CD4-positive, alpha-beta T cell treated with Interleukin-12 subunit alpha and Interleukin-12 subunit beta, for 1 hour (primary cell): ENCODE data around the gene TCF25.
"Not testable (repeated sequence)": the region's sequence is repeated elsewhere in the genome, so short reads cannot be mapped to it uniquely, and the experiment has no call there.

Experiments used
- DNase-seq: peaks from one replicate; pipeline ENCODE4 v3.0.0-alpha.2; 2020

Gene TCF25

GRCh38 chr16:89921702-89922476 lies 48.5 kb downstream of the TCF25 start:
- DNase-seq: no peak

GRCh38 chr16:89922477-89922883 lies 49.1 kb downstream of the TCF25 start:
- no peak for DNase-seq

DNA sequence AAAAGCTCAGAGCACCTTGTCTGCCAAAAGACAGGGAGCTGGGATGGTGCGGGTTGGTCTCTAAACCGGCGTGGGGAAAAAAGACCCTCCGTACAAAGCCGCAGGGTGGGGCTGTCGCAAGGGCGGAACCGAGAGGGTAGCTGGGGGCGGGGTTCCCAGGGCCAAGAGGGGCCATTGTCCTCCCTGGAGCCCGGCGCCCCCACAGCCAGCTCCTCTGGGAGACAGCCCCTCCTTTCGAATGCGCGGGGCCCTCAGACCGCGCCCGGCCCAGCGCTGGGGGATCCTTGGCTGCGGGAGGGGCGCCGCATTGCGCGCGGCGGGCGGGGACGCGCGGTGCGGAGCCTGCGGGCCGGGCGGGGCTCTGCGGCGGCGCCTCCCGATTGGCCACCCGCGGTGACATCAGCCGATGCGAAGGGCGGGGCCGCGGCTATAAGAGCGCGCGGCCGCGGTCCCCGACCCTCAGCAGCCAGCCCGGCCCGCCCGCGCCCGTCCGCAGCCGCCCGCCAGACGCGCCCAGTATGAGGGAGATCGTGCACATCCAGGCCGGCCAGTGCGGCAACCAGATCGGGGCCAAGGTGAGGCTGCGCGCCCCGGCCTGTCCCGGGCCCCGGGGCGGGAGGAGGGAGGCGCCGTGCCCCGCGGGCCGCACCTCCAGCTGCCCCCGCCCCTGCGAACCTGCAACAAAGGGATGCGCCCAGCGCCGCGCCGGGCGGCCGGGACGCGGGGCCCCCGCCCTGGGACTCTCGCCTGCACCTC lies 49.7 kb downstream of the TCF25 start, which contains the start of gene TUBB3:
Gene TUBB3, plus strand, starts transcription at position 459 of the 756 bp plus-strand sequence. Its CDS starts 60 bp downstream, at position 519.
- peak; percentile 40 for DNase-seq

DNA sequence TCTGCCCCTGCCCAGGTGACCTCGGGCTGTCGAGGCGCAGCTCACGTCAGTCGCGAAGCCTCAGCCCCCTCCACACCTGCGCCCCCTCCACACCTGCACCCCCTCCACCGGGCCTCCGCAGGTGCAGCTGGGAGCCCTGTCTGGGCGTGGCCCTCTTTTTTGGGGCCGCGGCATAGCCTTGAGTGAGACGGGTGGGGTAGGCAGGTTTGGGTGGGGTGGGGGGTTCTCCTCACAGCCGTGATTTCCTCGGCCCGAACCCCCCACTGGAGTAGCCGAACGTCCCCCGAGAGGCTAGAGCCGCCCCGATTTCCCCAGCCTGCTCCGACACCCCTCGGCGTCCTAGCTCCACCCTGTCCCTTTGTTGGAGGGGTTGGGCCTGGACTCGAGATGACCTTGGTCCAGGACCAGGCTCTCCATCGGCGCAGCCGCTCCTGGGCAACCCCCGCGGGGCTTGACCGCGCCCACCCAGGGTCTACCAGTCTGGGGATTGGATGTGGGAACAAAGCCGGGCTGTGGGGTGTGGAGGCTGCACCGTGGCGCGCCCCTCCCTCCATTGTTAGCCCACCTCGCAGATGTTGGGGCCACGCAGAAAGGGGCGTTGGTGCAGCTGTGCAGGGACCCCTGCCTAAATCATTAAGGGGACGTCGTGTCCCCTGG lies 50.4 kb downstream of the TCF25 start:
- DNase-seq: no peak

DNA sequence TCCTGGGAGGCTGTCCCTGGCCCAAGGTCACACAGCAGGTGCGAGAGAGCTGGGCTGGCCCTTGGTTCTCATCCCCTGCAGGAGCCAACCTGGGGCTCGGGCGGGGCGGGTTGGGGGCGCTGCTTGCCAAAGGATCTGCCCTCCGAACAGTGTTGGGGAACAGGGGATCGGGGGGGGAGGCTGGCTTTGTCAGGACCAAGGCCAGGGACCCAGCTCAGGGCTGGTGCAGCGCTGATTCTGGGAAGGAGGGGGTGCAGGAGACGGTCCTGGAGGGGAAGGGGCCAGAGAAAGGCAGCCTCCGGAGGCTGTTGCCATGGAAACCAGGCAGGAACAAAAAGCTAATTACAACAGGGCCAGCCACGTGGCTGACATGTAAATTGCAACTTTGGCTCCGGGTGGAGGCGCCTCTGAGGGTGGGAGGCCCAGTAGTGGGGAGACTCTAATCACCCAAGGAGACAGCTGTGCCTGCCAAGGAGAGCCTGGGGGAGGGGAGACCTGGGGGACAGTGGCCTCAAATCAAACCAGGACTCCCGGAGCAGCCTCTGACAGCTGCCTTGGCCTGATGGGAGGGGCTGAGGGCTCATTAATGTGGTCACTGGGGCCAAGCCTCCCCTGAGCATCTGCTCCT lies 51.0 kb downstream of the TCF25 start:
- peak; percentile 42 for DNase-seq

DNA sequence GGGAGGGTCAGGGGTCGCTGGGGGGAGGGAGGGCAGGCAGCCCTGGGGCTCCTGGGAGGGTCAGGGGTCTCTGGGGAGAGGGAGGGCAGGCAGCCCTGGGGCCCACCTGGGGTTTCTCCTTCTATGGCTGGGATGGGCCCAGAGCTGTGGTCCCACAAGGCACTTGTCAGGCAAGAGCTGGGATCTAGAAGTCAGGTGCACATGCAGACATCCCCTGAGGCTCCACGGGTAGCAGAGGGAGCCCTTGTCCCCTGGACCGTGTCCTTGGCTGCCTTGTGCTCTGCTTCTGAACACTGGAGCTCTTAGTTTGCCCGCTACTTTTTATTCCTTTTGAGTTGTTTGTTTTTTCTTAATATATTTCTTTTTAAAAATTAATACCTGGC lies 51.5 kb downstream of the TCF25 start:
- DNase-seq: no peak

- no peak for DNase-seq
Measured at GRCh38 chr16:89925596-89926079, 52.2 kb downstream of the TCF25 start.

DNA sequence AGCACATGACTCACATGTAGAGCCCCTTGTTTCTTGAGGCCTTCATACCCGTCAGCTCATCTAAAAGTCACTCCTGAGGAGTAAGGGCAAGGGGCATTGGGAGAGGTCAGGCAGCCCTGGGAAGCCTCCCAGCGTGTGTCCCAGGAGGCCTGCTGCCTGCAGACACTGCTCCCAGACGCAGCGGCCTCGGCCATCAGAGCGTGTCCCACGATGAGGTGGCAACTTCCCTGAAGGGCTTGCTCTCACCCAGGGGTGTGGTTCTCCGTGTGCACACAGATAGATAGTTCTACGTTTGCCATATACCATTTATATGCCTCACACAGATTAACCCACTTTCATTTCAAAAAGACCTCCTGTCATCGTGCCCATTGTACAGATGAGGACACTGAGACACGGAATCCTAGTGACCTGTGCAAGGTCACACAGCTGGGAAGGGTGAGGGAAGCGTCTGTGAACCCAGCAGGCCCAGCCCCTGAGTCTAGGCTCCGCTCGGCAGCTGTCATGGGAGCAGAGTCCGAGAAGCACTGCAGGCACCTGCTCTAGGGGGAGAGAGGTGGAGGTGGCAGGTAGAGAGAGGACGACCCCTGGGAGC lies 58.0 kb downstream of the TCF25 start:
- DNase-seq: no peak

DNA sequence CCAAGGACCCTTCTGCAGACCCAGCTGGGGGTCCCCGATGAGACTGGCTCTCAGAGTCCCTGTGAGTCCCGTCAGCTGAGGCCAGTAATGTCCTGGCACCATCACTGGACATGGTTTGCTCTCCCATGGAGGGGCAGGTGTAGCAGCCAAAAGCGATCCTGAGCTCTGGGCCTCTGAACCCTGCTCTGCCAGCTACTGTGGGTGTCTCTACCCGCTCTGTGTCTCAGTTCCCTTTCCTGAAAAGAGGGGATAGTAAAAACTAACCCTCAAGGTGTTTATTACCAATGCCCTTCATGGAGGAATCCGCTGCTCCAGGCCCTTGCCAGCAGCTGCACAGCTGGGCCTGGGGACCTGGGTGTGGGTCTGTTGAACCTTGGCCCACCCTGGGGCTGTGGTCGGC lies 58.6 kb downstream of the TCF25 start:
- no peak for DNase-seq

- not testable (repeated sequence) for DNase-seq
Measured at GRCh38 chr16:89934019-89934418, 60.6 kb downstream of the TCF25 start.

DNA sequence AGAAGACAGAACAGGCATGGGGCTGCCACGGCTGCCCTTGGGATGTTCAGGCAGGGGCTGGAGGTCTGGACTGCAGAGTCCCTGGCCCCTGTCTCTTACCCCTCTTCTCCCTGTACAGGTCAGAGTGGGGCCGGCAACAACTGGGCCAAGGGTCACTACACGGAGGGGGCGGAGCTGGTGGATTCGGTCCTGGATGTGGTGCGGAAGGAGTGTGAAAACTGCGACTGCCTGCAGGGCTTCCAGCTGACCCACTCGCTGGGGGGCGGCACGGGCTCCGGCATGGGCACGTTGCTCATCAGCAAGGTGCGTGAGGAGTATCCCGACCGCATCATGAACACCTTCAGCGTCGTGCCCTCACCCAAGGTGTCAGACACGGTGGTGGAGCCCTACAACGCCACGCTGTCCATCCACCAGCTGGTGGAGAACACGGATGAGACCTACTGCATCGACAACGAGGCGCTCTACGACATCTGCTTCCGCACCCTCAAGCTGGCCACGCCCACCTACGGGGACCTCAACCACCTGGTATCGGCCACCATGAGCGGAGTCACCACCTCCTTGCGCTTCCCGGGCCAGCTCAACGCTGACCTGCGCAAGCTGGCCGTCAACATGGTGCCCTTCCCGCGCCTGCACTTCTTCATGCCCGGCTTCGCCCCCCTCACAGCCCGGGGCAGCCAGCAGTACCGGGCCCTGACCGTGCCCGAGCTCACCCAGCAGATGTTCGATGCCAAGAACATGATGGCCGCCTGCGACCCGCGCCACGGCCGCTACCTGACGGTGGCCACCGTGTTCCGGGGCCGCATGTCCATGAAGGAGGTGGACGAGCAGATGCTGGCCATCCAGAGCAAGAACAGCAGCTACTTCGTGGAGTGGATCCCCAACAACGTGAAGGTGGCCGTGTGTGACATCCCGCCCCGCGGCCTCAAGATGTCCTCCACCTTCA lies 61.5 kb downstream of the TCF25 start:
- DNase-seq: no peak

- not testable (repeated sequence) for DNase-seq
Measured at GRCh38 chr16:89935620-89936019, 62.2 kb downstream of the TCF25 start.

- no peak for DNase-seq
Measured at GRCh38 chr16:89936034-89936433, 62.6 kb downstream of the TCF25 start.

- DNase-seq: no peak
Measured at GRCh38 chr16:89936508-89936907, 63.1 kb downstream of the TCF25 start.

- no peak for DNase-seq
Measured at GRCh38 chr16:89936981-89937380, 63.6 kb downstream of the TCF25 start.

DNA sequence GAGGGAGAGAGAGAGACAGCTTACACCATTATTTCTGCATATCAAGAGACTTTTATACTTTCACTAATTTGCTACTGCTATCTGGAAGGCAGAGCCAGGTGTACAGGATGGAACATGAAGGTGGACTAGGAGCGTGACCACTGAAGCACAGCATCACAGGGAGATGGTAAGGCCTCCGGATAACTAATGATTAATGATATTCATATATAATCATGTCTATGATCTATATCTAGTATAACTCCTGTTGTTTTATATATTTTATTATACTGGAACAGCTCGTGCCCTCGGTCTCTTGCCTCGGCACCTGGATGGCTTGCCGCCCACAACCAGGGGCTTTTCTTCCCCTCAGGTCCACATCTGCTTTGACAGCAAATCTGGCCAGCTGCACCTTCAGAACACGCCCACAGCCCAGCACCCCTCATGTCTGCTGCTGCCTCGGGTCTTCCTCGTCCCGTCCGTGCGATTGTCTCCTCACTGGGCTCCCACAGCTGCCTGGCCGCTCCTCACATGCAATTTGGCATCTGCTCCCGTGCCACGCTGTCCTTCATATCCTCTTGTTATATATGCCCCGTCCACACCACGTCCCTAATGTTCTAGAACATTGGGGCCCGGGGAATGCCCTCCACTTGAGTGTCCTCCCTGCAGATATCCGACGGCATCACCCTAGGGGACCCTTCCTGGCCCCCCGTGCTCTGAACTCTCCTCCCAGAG lies 64.9 kb downstream of the TCF25 start:
- DNase-seq: no peak

DNA sequence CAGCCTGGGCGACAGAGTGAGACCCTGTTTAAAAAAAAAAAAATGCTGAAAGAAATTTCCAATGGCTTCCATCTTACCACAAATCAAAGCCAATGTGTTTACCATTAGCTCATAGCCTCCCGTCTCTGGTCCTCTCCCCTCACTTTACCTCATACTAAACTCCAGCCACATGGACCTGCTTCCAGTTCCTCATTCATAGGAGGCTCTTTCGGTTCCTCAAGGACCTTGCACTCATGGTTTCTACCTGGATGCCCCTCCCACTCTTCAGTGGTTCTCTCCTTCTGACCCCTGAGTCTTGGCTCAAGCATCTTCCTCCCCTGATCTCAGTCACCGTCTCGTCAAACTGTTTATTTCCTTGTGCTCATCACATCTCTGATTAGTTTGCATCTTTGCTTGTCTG lies 71.4 kb downstream of the TCF25 start:
- DNase-seq: no peak

DNA sequence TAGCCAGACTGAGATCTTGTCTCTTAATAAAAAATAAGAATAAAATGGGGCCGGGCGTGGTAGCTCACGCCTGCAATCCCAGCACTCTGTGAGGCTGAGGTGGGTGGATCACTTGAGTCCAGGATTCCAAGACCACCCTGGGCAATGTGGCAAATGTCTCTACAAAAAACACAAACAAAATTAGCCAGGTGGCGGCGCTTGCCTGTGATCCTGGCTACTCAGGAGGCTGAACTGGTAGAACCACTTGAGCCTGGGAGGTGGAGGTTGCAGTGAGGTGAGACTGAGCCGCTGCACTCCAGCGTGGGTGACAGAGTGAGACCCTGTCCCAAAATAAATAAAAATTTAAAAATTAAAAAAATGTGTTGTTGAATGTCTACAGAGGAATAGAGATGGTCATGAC lies 72.3 kb downstream of the TCF25 start:
- DNase-seq: no peak

DNA sequence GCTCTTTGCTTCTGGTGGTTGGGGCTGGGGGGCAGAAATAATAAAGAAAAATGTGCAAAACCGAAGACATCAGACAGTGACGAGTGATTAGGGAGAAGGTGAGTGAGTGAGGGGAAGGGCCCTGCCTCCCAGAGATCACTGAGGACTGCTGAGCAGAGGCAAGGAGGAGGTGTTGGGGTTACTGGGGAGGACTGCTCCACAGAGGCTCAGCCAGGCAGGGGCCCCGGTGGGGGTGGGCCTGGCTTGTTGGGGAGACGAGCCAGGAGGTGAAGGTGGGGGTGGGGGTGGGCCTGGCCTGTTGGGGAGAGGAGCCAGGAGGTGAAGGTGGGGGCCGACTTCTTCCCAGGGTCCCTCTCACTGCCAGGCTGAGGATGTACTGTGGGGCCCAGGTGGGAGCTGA lies 73.1 kb downstream of the TCF25 start:
- no peak for DNase-seq

DNA sequence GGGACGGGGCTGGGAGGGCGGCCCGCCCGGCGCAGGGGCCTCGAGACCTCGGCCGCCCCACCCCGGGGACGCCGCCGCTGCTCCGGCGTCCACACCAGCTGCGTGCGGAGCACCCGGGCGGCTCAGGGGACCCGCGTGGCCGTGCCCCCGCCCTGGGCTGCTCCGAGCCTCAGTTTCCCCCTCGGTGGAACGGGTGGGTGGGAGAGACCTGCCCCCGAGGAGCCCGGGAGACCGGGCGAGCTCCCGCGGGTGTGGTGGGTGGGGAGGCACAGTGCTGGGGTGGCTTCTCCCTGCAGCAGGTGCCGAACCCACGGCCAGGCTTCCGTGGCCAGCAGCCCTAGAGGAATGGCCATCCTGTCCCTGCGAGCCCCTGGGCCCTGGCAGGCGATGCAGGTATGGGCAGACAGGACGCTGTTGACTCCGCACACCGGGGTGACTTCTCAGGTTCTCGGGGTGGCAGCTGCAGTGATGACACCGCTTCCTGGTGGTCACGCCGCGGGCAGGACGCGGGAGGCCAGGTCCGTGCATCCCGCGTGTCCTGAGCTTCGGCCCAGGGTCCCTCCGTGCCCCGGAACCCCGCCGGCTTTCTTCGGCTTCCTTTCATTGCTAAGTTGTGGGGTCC lies 75.8 kb downstream of the TCF25 start:
- DNase-seq: no peak
